Measurements from ENCODE around the gene SRXN1. TPM values are rescaled to one million over a fixed set of nuclear protein-coding genes. Genes with fewer than 3 reads are reported as not detected.

Gene SRXN1
- total RNA-seq, 2 donors from 2014 or later: 5.6 to 9.7 TPM

- H3K27me3 Mint-ChIP-seq (ENCODE audit: low read depth): peaks cover 73% of the 10 kb centered on the region
- H3K9me3 Mint-ChIP-seq: no peaks in the 10 kb centered on the region
- DNase-seq: no peak
- no peak overlapping the region for H3K27ac Mint-ChIP-seq
- peaks cover 14% of the 10 kb centered on the region for H3K4me1 Mint-ChIP-seq (ENCODE audit: low read depth)
- no peaks in the 10 kb centered on the region for H3K36me3 Mint-ChIP-seq (ENCODE audit: insufficient read depth in 2 of 2)
- peak overlapping the region in 1 of 2 donors; percentile 52 for H3K4me3 Mint-ChIP-seq
- ATAC-seq (replicated peaks in 1 of 2): no peak
These were observed 41.8 kb downstream of the SRXN1 start for GRCh38 chr20:611047-611842.

GRCh38 chr20:610130-611046, 42.6 kb downstream of the SRXN1 start, which contains the start of gene TCF15:
TCF15 (minus strand) TSS chr20:610309; CDS start chr20:610237, 72 bp downstream.
- peak; percentile 37 for DNase-seq
- H3K27me3 Mint-ChIP-seq (ENCODE audit: low read depth): peaks cover 68% of the 10 kb centered on the region
- no peaks in the 10 kb centered on the region for H3K36me3 Mint-ChIP-seq (ENCODE audit: insufficient read depth in 2 of 2)
- H3K27ac Mint-ChIP-seq: no peak within 1 kb of the TSS
- H3K4me1 Mint-ChIP-seq (ENCODE audit: low read depth): peaks cover 14% of the 10 kb centered on the region
- H3K9me3 Mint-ChIP-seq: no peaks in the 10 kb centered on the region
- H3K4me3 Mint-ChIP-seq: peak within 1 kb of the TSS in 1 of 2 donors; percentile 52
- ATAC-seq (replicated peaks in 1 of 2): peak; percentile 75 to 84

- Mint-ChIP-seq H3K36me3 (ENCODE audit: insufficient read depth in 2 of 2) (no peaks in the 10 kb centered on the region), H3K4me1 (ENCODE audit: low read depth) (peaks cover 14% of the 10 kb centered on the region), H3K4me3 (no peak overlapping the region), H3K27me3 (ENCODE audit: low read depth) (peaks cover 61% of the 10 kb centered on the region), H3K27ac (no peak overlapping the region), H3K9me3 (no peaks in the 10 kb centered on the region)
- ATAC-seq (replicated peaks in 1 of 2) (peak in 1 of 2 donors; percentile 7), DNase-seq (no peak)
These were observed 43.5 kb downstream of the SRXN1 start for GRCh38 chr20:609371-609964.

GRCh38 chr20:608970-609369, 44.0 kb downstream of the SRXN1 start:
- no peaks in the 10 kb centered on the region for H3K36me3 Mint-ChIP-seq (ENCODE audit: insufficient read depth in 2 of 2)
- no peak for ATAC-seq (replicated peaks in 1 of 2)
- peaks cover 14% of the 10 kb centered on the region for H3K4me1 Mint-ChIP-seq (ENCODE audit: low read depth)
- peaks cover 58% of the 10 kb centered on the region for H3K27me3 Mint-ChIP-seq (ENCODE audit: low read depth)
- H3K9me3 Mint-ChIP-seq: no peaks in the 10 kb centered on the region
- DNase-seq: no peak
- H3K27ac Mint-ChIP-seq: no peak overlapping the region
- no peak overlapping the region for H3K4me3 Mint-ChIP-seq

- no peak overlapping the region for H3K4me3 Mint-ChIP-seq
- H3K27ac Mint-ChIP-seq: no peak overlapping the region
- ATAC-seq (replicated peaks in 1 of 2) (no peak), DNase-seq (no peak)
- peaks cover 14% of the 10 kb centered on the region for H3K4me1 Mint-ChIP-seq (ENCODE audit: low read depth)
- H3K36me3 Mint-ChIP-seq (ENCODE audit: insufficient read depth in 2 of 2): no peaks in the 10 kb centered on the region
- H3K27me3 Mint-ChIP-seq (ENCODE audit: low read depth): peaks cover 43% of the 10 kb centered on the region
- H3K9me3 Mint-ChIP-seq: no peaks in the 10 kb centered on the region
These were observed 45.5 kb downstream of the SRXN1 start for GRCh38 chr20:607476-607875.

GRCh38 chr20:605237-605636, 47.8 kb downstream of the SRXN1 start:
- ATAC-seq (replicated peaks in 1 of 2): no peak
- no peaks in the 10 kb centered on the region for H3K36me3 Mint-ChIP-seq (ENCODE audit: insufficient read depth in 2 of 2)
- H3K9me3 Mint-ChIP-seq: no peaks in the 10 kb centered on the region
- peaks cover 22% of the 10 kb centered on the region for H3K27me3 Mint-ChIP-seq (ENCODE audit: low read depth)
- H3K4me3 Mint-ChIP-seq: no peak overlapping the region
- H3K4me1 Mint-ChIP-seq (ENCODE audit: low read depth): no peaks in the 10 kb centered on the region
- H3K27ac Mint-ChIP-seq: no peak overlapping the region
- DNase-seq: no peak

- H3K9me3 Mint-ChIP-seq: no peaks in the 10 kb centered on the region
These were observed 49.8 kb downstream of the SRXN1 start for GRCh38 chr20:603116-603640.

GRCh38 chr20:602111-602970, 50.7 kb downstream of the SRXN1 start:
- Mint-ChIP-seq H3K36me3 (ENCODE audit: insufficient read depth in 2 of 2) (no peaks in the 10 kb centered on the region), H3K9me3 (no peaks in the 10 kb centered on the region), H3K27ac (no peak overlapping the region), H3K4me1 (ENCODE audit: low read depth) (no peaks in the 10 kb centered on the region), H3K27me3 (ENCODE audit: low read depth) (peaks cover 5% of the 10 kb centered on the region), H3K4me3 (no peak overlapping the region)
- DNase-seq (no peak), ATAC-seq (replicated peaks in 1 of 2) (no peak)

More at GRCh38 chr20:603116-603640, 49.8 kb downstream of the SRXN1 start:
- no peak for ATAC-seq (replicated peaks in 1 of 2)
- Mint-ChIP-seq H3K27ac (no peak overlapping the region), H3K27me3 (ENCODE audit: low read depth) (peaks cover 13% of the 10 kb centered on the region), H3K4me1 (ENCODE audit: low read depth) (no peaks in the 10 kb centered on the region), H3K36me3 (ENCODE audit: insufficient read depth in 2 of 2) (no peaks in the 10 kb centered on the region), H3K4me3 (no peak overlapping the region)
- no peak for DNase-seq

GRCh38 chr20:600736-601135, 52.3 kb downstream of the SRXN1 start:
- Mint-ChIP-seq H3K4me3 (no peak overlapping the region), H3K9me3 (no peaks in the 10 kb centered on the region), H3K27me3 (ENCODE audit: low read depth) (no peaks in the 10 kb centered on the region)

GRCh38 chr20:600141-600540, 52.9 kb downstream of the SRXN1 start:
- no peaks in the 10 kb centered on the region for H3K36me3 Mint-ChIP-seq (ENCODE audit: insufficient read depth in 2 of 2)
- no peaks in the 10 kb centered on the region for H3K4me1 Mint-ChIP-seq (ENCODE audit: low read depth)
- H3K27ac Mint-ChIP-seq: no peak overlapping the region
- no peak for DNase-seq
- H3K27me3 Mint-ChIP-seq (ENCODE audit: low read depth): no peaks in the 10 kb centered on the region
- no peak for ATAC-seq (replicated peaks in 1 of 2)
- no peak overlapping the region for H3K4me3 Mint-ChIP-seq
- no peaks in the 10 kb centered on the region for H3K9me3 Mint-ChIP-seq

More at GRCh38 chr20:600736-601135, 52.3 kb downstream of the SRXN1 start:
- H3K36me3 Mint-ChIP-seq (ENCODE audit: insufficient read depth in 2 of 2): no peaks in the 10 kb centered on the region
- H3K4me1 Mint-ChIP-seq (ENCODE audit: low read depth): no peaks in the 10 kb centered on the region
- no peak for ATAC-seq (replicated peaks in 1 of 2)
- DNase-seq: no peak
- no peak overlapping the region for H3K27ac Mint-ChIP-seq

- ATAC-seq (replicated peaks in 1 of 2) (no peak), DNase-seq (no peak)
- Mint-ChIP-seq H3K9me3 (no peaks in the 10 kb centered on the region), H3K27me3 (ENCODE audit: low read depth) (no peaks in the 10 kb centered on the region), H3K4me1 (ENCODE audit: low read depth) (no peaks in the 10 kb centered on the region), H3K27ac (no peak overlapping the region), H3K4me3 (no peak overlapping the region), H3K36me3 (ENCODE audit: insufficient read depth in 2 of 2) (no peaks in the 10 kb centered on the region)
These were observed 54.7 kb downstream of the SRXN1 start for GRCh38 chr20:598133-598850.

- H3K4me3 Mint-ChIP-seq: no peak overlapping the region
- H3K4me1 Mint-ChIP-seq (ENCODE audit: low read depth): no peaks in the 10 kb centered on the region
- no peaks in the 10 kb centered on the region for H3K9me3 Mint-ChIP-seq
- ATAC-seq (replicated peaks in 1 of 2) (no peak), DNase-seq (no peak)
- H3K36me3 Mint-ChIP-seq (ENCODE audit: insufficient read depth in 2 of 2): no peaks in the 10 kb centered on the region
- no peak overlapping the region for H3K27ac Mint-ChIP-seq
- peaks cover 2% of the 10 kb centered on the region for H3K27me3 Mint-ChIP-seq (ENCODE audit: low read depth)
These were observed 55.4 kb downstream of the SRXN1 start for GRCh38 chr20:597560-597959.

Measured in activated T-cell treated with anti-CD3 and anti-CD28 coated beads, Interleukin-2, amount 50 U/mL, for 72 hours (primary cell).